Measurements from ENCODE around the gene LBX1.

The LBX1 gene

DNA sequence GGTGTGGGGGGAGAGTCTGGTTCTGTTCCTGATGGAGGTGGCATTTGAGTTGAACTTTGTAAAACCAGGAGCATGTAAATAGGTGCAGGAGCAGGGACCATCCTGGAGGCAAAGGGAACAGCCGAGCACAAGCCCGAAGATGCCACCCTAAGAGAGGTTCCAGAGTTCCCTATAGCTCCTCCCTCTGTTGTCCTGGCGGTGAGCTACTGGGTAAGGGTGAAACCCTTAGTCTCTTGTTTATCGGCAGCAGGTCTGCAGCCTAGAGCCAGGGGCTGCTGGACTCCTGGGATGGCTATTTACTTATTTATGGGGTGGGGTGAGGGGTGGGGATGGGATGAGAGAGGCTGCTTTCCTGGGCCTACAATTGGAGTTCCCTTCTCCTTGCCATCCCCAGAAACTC is 6.5 kb upstream of the LBX1 start:
- Histone ChIP-seq H3K27ac (no peak overlapping the region), H3K4me3 (ENCODE audit: low read depth in 1 of 2, low read length in 1 of 2) (no peak overlapping the region), H3K36me3 (no peaks in the 10 kb centered on the region), H3K9me3 (no peaks in the 10 kb centered on the region), H3K27me3 (peaks cover 100% of the 10 kb centered on the region), H3K4me1 (ENCODE audit: control insufficient read depth in 1 of 2, insufficient read depth in 1 of 2, low read depth in 1 of 2, low read length in 1 of 2) (no peaks in the 10 kb centered on the region)
- TF ChIP-seq, protein P1, sequence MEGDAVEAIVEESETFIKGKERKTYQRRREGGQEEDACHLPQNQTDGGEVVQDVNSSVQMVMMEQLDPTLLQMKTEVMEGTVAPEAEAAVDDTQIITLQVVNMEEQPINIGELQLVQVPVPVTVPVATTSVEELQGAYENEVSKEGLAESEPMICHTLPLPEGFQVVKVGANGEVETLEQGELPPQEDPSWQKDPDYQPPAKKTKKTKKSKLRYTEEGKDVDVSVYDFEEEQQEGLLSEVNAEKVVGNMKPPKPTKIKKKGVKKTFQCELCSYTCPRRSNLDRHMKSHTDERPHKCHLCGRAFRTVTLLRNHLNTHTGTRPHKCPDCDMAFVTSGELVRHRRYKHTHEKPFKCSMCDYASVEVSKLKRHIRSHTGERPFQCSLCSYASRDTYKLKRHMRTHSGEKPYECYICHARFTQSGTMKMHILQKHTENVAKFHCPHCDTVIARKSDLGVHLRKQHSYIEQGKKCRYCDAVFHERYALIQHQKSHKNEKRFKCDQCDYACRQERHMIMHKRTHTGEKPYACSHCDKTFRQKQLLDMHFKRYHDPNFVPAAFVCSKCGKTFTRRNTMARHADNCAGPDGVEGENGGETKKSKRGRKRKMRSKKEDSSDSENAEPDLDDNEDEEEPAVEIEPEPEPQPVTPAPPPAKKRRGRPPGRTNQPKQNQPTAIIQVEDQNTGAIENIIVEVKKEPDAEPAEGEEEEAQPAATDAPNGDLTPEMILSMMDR (IDR thresholded peaks at IDR 0.05), result no peak

GRCh38 chr10:101234333-101234732 is 5.1 kb upstream of the LBX1 start:
- TF ChIP-seq, protein P1 (IDR thresholded peaks at IDR 0.05), result no peak
- Histone ChIP-seq H3K27ac (no peak overlapping the region), H3K36me3 (no peaks in the 10 kb centered on the region), H3K4me3 (ENCODE audit: low read depth in 1 of 2, low read length in 1 of 2) (no peak overlapping the region), H3K4me1 (ENCODE audit: control insufficient read depth in 1 of 2, insufficient read depth in 1 of 2, low read depth in 1 of 2, low read length in 1 of 2) (no peaks in the 10 kb centered on the region), H3K9me3 (no peaks in the 10 kb centered on the region), H3K27me3 (peaks cover 100% of the 10 kb centered on the region)

- TF ChIP-seq, protein P1 (IDR thresholded peaks at IDR 0.05), result no peak
- H3K4me1 ChIP-seq (ENCODE audit: control insufficient read depth in 1 of 2, insufficient read depth in 1 of 2, low read depth in 1 of 2, low read length in 1 of 2), result no peaks in the 10 kb centered on the region
- no peak overlapping the region for H3K4me3 ChIP-seq (ENCODE audit: low read depth in 1 of 2, low read length in 1 of 2)
- H3K27me3 ChIP-seq, result peaks cover 100% of the 10 kb centered on the region
- no peaks in the 10 kb centered on the region for H3K36me3 ChIP-seq
- H3K27ac ChIP-seq, result no peak overlapping the region
- H3K9me3 ChIP-seq, result no peaks in the 10 kb centered on the region
Observed at GRCh38 chr10:101233863-101234262, 4.6 kb upstream of the LBX1 start.

DNA sequence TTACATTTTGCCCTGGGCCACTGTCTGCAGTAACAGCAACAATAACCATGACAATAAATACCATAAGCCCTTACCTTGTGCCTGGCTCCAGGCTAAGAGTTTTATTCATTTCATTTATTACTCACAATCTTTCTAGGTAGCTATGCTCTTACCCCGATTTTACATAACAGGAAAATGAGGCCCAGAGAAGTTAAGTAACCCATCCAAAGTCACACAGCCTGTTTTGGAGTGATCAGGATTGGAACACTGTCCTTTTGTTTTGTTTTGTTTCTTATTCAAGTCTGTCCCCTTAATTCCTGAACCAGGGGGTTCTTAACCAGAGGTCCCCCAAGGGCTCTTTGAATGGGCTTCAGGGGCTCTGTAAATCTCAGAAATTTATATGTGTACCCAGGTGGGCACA is 4.2 kb upstream of the LBX1 start:
- Histone ChIP-seq H3K27ac (no peak overlapping the region), H3K9me3 (no peaks in the 10 kb centered on the region), H3K4me1 (ENCODE audit: control insufficient read depth in 1 of 2, insufficient read depth in 1 of 2, low read depth in 1 of 2, low read length in 1 of 2) (no peaks in the 10 kb centered on the region), H3K4me3 (ENCODE audit: low read depth in 1 of 2, low read length in 1 of 2) (no peak overlapping the region), H3K36me3 (no peaks in the 10 kb centered on the region), H3K27me3 (peaks cover 100% of the 10 kb centered on the region)
- TF ChIP-seq, protein P1 (IDR thresholded peaks at IDR 0.05), result no peak

GRCh38 chr10:101231912-101232689 is 2.8 kb upstream of the LBX1 start:
- H3K36me3 ChIP-seq, result no peaks in the 10 kb centered on the region
- no peak overlapping the region for H3K4me3 ChIP-seq (ENCODE audit: low read depth in 1 of 2, low read length in 1 of 2)
- H3K27ac ChIP-seq, result no peak overlapping the region
- H3K27me3 ChIP-seq, result peaks cover 100% of the 10 kb centered on the region
- H3K4me1 ChIP-seq (ENCODE audit: control insufficient read depth in 1 of 2, insufficient read depth in 1 of 2, low read depth in 1 of 2, low read length in 1 of 2), result peaks cover 0 to 5% of the 10 kb centered on the region in 2 experiments
- TF ChIP-seq, protein P1 (IDR thresholded peaks at IDR 0.05), result no peak
- no peaks in the 10 kb centered on the region for H3K9me3 ChIP-seq

Measured in neutrophil (primary cell).